ENCODE measurements around the gene ATAD3C.
"Not testable (repeated sequence)": the region's sequence is repeated elsewhere in the genome, so short reads cannot be mapped to it uniquely, and the experiment has no call there.

The ATAD3C gene

GRCh38 chr1:1511533-1512285 lies 62.2 kb downstream of the ATAD3C start, which contains the start of gene ATAD3A:
Gene ATAD3A (plus strand): TSS chr1:1512162. CDS start chr1:1512269, 107 bp downstream.
- peak; percentile 96 to 98 for DNase-seq

DNA sequence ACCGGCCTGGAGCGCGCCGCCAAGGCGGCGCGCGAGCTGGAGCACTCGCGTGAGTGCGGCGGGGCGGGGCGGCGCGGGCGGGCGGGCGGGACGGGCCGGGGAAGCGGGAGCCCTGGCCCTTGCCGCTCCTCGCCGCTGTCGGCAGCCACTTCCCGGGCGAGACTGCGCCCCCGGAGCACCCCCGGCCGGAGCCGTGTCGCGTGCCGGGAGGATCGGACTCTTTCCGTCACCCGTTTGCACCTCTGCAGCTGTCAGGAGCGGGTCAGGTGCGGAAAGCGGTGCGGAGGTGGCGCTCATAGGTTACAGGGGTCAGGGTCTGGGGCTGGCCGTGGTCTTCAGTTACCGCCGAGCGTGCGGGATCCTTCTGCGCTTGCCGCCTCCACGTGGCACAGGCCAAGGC lies 62.9 kb downstream of the ATAD3C start:
- DNase-seq = not testable (repeated sequence)

GRCh38 chr1:1513675-1514074 lies 64.2 kb downstream of the ATAD3C start:
- DNase-seq = not testable (repeated sequence)

DNA sequence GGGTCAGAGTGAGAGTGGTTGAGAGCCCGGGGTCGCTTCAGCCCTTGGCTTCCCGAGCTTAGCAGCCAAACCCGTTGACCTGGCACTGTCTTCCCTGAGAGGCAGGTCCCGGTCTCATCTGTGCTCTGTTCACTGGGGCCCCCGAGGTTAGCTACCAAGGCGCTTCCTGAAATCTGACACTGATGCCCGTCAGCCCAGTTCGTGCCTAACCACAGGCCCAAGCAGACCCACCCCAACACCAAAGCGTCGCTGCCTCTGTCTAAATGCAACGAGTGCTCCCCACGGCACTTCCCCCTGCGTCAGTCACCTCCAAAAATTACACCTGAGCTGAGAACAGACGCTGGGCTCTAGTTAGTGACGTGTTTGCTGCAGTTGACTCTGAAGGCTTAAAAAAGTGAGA lies 64.9 kb downstream of the ATAD3C start:
- not testable (repeated sequence) for DNase-seq

DNA sequence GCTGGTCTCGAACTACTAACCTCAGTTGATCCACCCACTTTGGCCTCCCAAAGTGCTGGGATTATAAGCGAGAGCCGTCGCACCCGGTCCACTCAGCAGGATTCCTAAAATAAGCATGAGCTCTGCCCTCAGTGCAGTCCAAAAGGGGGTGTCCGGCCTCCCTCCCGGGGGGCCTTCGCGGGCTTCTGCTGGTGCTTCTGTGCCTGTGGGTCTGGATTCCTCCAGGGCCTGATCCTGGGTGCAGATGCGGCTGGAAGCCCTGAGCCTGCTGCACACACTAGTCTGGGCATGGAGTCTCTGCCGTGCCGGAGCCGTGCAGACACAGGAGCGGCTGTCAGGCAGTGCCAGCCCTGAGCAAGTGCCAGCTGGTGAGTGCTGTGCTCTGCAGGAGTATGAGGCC lies 67.4 kb downstream of the ATAD3C start:
- DNase-seq = not testable (repeated sequence)

GRCh38 chr1:1517973-1518620 lies 68.6 kb downstream of the ATAD3C start:
- no peak for DNase-seq

GRCh38 chr1:1518621-1519007 lies 69.1 kb downstream of the ATAD3C start:
- DNase-seq = not testable (repeated sequence)

Data from NCI-H2081 (cell line).